DOHH2 (cell line): ENCODE measurements around the gene ALS2.

Experiments
- H3F3A ChIP-seq: fragments of 200-600 bp; sonication (generic), shearing (Covaris generic); 2 replicates; pipeline ENCODE4 v1.6.0; 2016; ENCODE audit warnings: antibody characterized with exemption, mild to moderate bottlenecking; ENCODE audit not compliant: control insufficient read depth, insufficient read depth
- H3K27ac ChIP-seq: fragments of 200-600 bp; sonication (generic); 2 replicates; pipeline ENCODE4 v1.5.1; 2014; ENCODE audit warnings: low read depth, mild to moderate bottlenecking, low read length, moderate library complexity
- H3K27me3 ChIP-seq: fragments of 200-600 bp; sonication (generic); 2 replicates; pipeline ENCODE4 v1.6.1; 2014; ENCODE audit warnings: mild to moderate bottlenecking, low read length, mixed read lengths; ENCODE audit not compliant: control insufficient read depth
- H3K36me3 ChIP-seq: fragments of 200-600 bp; sonication (generic); 2 replicates; pipeline ENCODE4 v1.6.1; 2014; ENCODE audit warnings: mild to moderate bottlenecking, low read length, moderate library complexity, mixed read lengths; ENCODE audit not compliant: control insufficient read depth
- H3K4me1 ChIP-seq: fragments of 200-600 bp; sonication (generic); 2 replicates; pipeline ENCODE4 v1.6.1; 2014; ENCODE audit warnings: mild to moderate bottlenecking, low read length, mixed read lengths; ENCODE audit not compliant: control insufficient read depth
- H3K4me2 ChIP-seq: fragments of 200-600 bp; sonication (generic); 2 replicates; pipeline ENCODE4 v1.6.0; 2014; ENCODE audit warnings: mild to moderate bottlenecking, low read length, moderate library complexity
- H3K4me3 ChIP-seq: fragments of 200-600 bp; sonication (generic); 2 replicates; pipeline ENCODE4 v1.5.1; 2014; ENCODE audit warnings: mild to moderate bottlenecking, low read length, mixed read lengths
- H3K79me2 ChIP-seq: fragments of 200-600 bp; sonication (generic); 2 replicates; pipeline ENCODE4 v1.6.1; 2014; ENCODE audit warnings: mild to moderate bottlenecking, low read length, mixed read lengths; ENCODE audit not compliant: control insufficient read depth
- H3K9me2 ChIP-seq: fragments of 200-600 bp; sonication (generic); replicated peaks from 2 replicates; pipeline ENCODE4 v1.6.1; 2014; ENCODE audit warnings: mild to moderate bottlenecking, low read length, mixed read lengths; ENCODE audit not compliant: control insufficient read depth
- H3K9me3 ChIP-seq: fragments of 200-600 bp; sonication (generic); 2 replicates; pipeline ENCODE4 v1.6.1; 2014; ENCODE audit warnings: antibody characterized with exemption, low read length, mixed read lengths; ENCODE audit not compliant: control insufficient read depth, insufficient read depth
- H4K20me1 ChIP-seq: fragments of 200-600 bp; sonication (generic); 2 replicates; pipeline ENCODE4 v1.6.0; 2014; ENCODE audit warnings: low read depth, mild to moderate bottlenecking, antibody characterized with exemption, low read length, moderate library complexity; ENCODE audit not compliant: control insufficient read depth, insufficient read depth
- CTCF ChIP-seq: fragments of 200-600 bp; sonication (generic); IDR thresholded peaks from one replicate; pipeline ENCODE4 v1.5.1; 2014; ENCODE audit warnings: antibody characterized with exemption, mild to moderate bottlenecking, low read depth, low read length; ENCODE audit not compliant: poor library complexity, severe bottlenecking
- EZH2phosphoT487 ChIP-seq: fragments of 200-600 bp; sonication (generic); IDR thresholded peaks from 2 replicates; pipeline ENCODE4 v1.6.1; 2017; ENCODE audit warnings: borderline replicate concordance, mild to moderate bottlenecking, antibody characterized with exemption, low read length, moderate library complexity, mixed read lengths

Gene ALS2

GRCh38 chr2:201798252-201798913 lies 17.6 kb upstream of the ALS2 start:
- no peak for TF ChIP-seq CTCF
- TF ChIP-seq EZH2phosphoT487 = no peak
- no peaks in the 10 kb centered on the region for H3K79me2 ChIP-seq
- H3K36me3 ChIP-seq = no peaks in the 10 kb centered on the region
- peaks cover 8% of the 10 kb centered on the region; the same call in 1 of the 2 replicates for H3K4me1 ChIP-seq
- H3K9me3 ChIP-seq = no peaks in the 10 kb centered on the region
- no peak overlapping the region for H3K4me3 ChIP-seq
- no peaks in the 10 kb centered on the region for H3K9me2 ChIP-seq
- no peak overlapping the region for H3K4me2 ChIP-seq
- no peaks in the 10 kb centered on the region for H4K20me1 ChIP-seq
- H3K27ac ChIP-seq = no peak overlapping the region
- H3K27me3 ChIP-seq = 0 out of 2 replicates have a peak, but pooled peaks cover 5% of the 10 kb centered on the region
- no peaks in the 10 kb centered on the region for H3F3A ChIP-seq

- H3K4me2 ChIP-seq = no peak overlapping the region
- 0 out of 2 replicates have a peak, but pooled peaks cover 5% of the 10 kb centered on the region for H3K27me3 ChIP-seq
- peaks cover 8% of the 10 kb centered on the region; the same call in 1 of the 2 replicates for H3K4me1 ChIP-seq
- no peaks in the 10 kb centered on the region for H3F3A ChIP-seq
- no peak overlapping the region for H3K4me3 ChIP-seq
- no peaks in the 10 kb centered on the region for H4K20me1 ChIP-seq
- H3K27ac ChIP-seq = no peak overlapping the region
- H3K9me2 ChIP-seq = no peaks in the 10 kb centered on the region
- TF ChIP-seq CTCF (no peak), EZH2phosphoT487 (no peak)
- no peaks in the 10 kb centered on the region for H3K9me3 ChIP-seq
- no peaks in the 10 kb centered on the region for H3K36me3 ChIP-seq
- H3K79me2 ChIP-seq = no peaks in the 10 kb centered on the region
Measured at GRCh38 chr2:201797175-201797840, 16.6 kb upstream of the ALS2 start.

- no peaks in the 10 kb centered on the region for H3K36me3 ChIP-seq
- TF ChIP-seq CTCF = no peak
- no peak for TF ChIP-seq EZH2phosphoT487
- no peaks in the 10 kb centered on the region for H4K20me1 ChIP-seq
- H3K27me3 ChIP-seq = 0 out of 2 replicates have a peak, but pooled peaks cover 2% of the 10 kb centered on the region
- H3K79me2 ChIP-seq = no peaks in the 10 kb centered on the region
- H3K27ac ChIP-seq = no peak overlapping the region
- no peaks in the 10 kb centered on the region for H3F3A ChIP-seq
- no peak overlapping the region for H3K4me3 ChIP-seq
- H3K4me1 ChIP-seq = peaks cover 8% of the 10 kb centered on the region; the same call in 1 of the 2 replicates
- H3K4me2 ChIP-seq = no peak overlapping the region
- no peaks in the 10 kb centered on the region for H3K9me3 ChIP-seq
- no peaks in the 10 kb centered on the region for H3K9me2 ChIP-seq
Measured at GRCh38 chr2:201796478-201796865, 15.7 kb upstream of the ALS2 start.
